H1 (cell line): ENCODE measurements around the gene CHODL. TPM values are rescaled to one million over a fixed set of nuclear protein-coding genes. Genes with fewer than 3 reads are reported as not detected.

Experiments used
- ATF2 ChIP-seq: IDR thresholded peaks from 2 replicates; pipeline ENCODE4 v1.6.1; 2012; ENCODE audit warnings: low read length, inconsistent platforms
- CHD1 ChIP-seq: IDR thresholded peaks from 2 replicates; pipeline ENCODE4 v1.6.1; 2012; ENCODE audit warnings: low read depth, low read length, improper control_type of control experiment
- TAF1 ChIP-seq: IDR thresholded peaks from 2 replicates; pipeline ENCODE4 v1.6.1; 2011; ENCODE audit warnings: mild to moderate bottlenecking, low read depth, low read length
- polyA plus RNA-seq, 7 experiments: library from polyadenylated mRNA; depleted of rRNA in 3 of 7; stranded (reverse) in 5 of 7; unstranded in 2 of 7; fragments of >200 nt in 5 of 7; fragments of 200-250 nt in 2 of 7; gene quantifications; 1 replicate in 5 of 7; 2 replicates in 1 of 7; 4 replicates in 1 of 7; pipeline versions ENCODE4 v1.2.1 to v1.2.3, GENCODE V29; 2011 to 2013; ENCODE audit warnings: missing spikeins in 2 of 7, mixed read lengths in 2 of 7
- total RNA-seq: library from RNA; stranded (reverse); fragmentation: NEBNext Ultra II Directional; extraction: Animal tissue kit (Norgen Biotek cat#: 25700); gene quantifications from 2 replicates; pipeline ENCODE4 v1.2.1, GENCODE V29; 2021

The CHODL gene
- total and polyA plus RNA-seq, 2 of the 8 experiments (the other 6 are each of a cell fraction or from before 2014, with no cell fraction given): 0.39 to 0.82 TPM

- TF ChIP-seq ATF2 (no peak), CHD1 (no peak), TAF1 (no peak)
Observed at GRCh38 chr21:18285379-18285778, 40.7 kb downstream of the CHODL start (continued).
